Stimulated activated CD4-positive, alpha-beta T cell treated with anti-CD3 and anti-CD28 coated beads, TNF-alpha, amount 100 ng/mL, for 4 hours (primary cell): ENCODE results near the gene PDE3A.

Experiments used
- DNase-seq, 3 experiments: peaks; one replicate each; pipeline ENCODE4 v3.0.0-alpha.2; 2020; ENCODE audit warnings: low read depth in 3 of 3

PDE3A gene

GRCh38 chr12:20423557-20423956 lies 55.2 kb downstream of the PDE3A start:
- DNase-seq: no peak

DNA sequence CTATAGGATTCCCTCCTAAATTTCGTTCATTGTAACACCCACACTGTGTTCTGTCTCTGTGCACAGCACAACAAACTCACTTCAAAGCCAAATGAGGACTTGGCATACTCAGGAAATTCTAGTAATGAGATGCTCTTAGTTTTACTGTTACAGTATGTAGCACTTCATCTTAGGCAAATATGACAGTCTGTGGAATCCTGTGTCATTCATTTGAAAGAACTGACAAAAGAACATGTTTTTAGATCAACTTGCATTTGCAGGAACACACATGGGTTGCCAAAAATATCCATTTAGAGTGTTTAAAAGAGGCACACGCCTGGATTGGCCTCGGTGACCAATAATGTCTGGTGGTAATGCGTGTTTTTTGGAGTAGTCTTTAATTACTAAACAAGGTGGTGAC lies 56.5 kb downstream of the PDE3A start:
- DNase-seq: no peak

DNA sequence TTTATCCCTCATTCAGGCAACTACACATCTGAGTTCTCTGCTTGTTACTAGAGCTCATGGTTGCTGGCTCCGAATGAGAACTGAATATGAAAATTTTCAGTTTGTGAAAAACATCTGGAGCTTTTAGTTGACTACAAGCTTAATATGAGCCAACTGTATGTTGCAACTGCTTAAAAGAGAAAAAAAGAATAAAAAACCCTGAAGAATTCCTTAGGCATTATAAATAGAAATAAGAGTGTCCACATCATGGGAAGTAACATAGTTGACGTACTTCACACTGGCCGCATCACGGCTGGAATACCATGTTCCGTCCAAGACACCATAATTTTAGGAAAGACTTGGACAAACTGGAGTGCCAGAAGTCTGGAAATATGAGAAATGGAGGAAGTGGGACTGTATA lies 57.9 kb downstream of the PDE3A start:
- no peak for DNase-seq

- DNase-seq: no peak
Observed at GRCh38 chr12:20426957-20427356, 58.6 kb downstream of the PDE3A start.

- DNase-seq: no peak
Observed at GRCh38 chr12:20429852-20430251, 61.5 kb downstream of the PDE3A start.

DNA sequence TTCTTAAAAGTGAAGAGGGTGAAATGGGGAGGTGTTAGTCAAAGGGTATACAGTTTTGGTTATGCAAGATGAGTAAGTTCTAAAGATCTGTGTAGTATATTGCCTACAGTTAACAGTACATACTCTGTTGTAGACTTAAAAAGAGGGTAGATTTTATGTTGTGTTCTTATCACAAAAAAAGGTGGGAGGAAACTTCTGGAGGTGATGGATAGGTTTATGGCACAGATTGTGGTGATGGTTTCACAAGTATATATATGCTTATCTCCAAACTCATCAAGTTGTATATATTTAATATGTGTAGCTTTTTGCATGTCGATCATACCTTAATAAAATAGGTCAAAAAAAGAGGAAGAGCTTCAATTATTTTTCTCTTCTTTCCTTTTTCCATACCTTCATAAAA lies 64.0 kb downstream of the PDE3A start:
- no peak for DNase-seq

GRCh38 chr12:20434996-20435395 lies 66.7 kb downstream of the PDE3A start:
- no peak for DNase-seq

GRCh38 chr12:20436316-20436715 lies 68.0 kb downstream of the PDE3A start:
- no peak for DNase-seq

DNA sequence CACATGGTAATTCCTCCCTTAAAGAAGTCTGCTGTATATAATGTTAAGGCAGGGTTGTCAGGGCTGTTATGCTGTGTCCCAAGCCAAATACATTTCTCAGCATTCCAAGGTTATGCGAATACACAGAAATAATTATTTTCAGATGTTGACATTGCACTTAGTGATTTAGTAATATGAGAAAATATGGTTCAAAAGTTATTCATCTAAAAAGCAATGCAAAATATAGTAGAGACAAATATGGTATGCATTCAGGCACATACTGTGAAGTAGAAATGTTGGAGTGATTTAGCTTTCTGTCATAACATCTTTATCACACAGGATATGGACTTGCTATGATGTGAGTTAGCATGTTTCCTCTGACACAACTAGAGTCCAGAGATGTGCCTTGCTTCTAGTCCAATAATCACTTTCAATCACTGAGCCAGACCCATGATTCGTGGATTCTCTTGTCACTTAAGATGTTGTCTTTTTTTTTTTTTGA lies 70.0 kb downstream of the PDE3A start:
- DNase-seq: no peak

- DNase-seq: no peak
Observed at GRCh38 chr12:20439626-20440025, 71.3 kb downstream of the PDE3A start.

- no peak for DNase-seq
Observed at GRCh38 chr12:20440408-20440807, 72.1 kb downstream of the PDE3A start.

- DNase-seq: no peak
Observed at GRCh38 chr12:20442322-20442721, 74.0 kb downstream of the PDE3A start.

- DNase-seq: no peak
Observed at GRCh38 chr12:20443255-20443654, 74.9 kb downstream of the PDE3A start.

DNA sequence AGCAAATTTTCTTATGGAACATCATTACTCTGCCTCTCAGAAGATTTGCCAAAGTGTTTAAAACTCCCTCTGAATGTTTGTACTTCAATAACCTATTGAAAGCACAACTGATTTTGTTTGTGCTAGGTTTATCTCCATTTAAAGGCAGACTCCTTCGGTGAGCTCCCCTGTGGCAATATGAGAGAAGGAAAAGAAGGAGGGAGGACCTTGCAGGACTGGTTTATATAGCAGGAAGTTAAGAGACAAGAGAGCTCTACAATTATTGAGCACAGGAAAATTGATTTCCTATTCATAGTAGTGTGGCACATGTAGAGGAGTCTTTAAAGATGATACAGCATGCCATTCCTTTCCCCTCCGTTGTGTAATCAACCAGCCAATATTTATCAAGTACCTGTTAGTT lies 75.5 kb downstream of the PDE3A start:
- no peak for DNase-seq

- DNase-seq: no peak
Observed at GRCh38 chr12:20444595-20445170, 76.3 kb downstream of the PDE3A start.

DNA sequence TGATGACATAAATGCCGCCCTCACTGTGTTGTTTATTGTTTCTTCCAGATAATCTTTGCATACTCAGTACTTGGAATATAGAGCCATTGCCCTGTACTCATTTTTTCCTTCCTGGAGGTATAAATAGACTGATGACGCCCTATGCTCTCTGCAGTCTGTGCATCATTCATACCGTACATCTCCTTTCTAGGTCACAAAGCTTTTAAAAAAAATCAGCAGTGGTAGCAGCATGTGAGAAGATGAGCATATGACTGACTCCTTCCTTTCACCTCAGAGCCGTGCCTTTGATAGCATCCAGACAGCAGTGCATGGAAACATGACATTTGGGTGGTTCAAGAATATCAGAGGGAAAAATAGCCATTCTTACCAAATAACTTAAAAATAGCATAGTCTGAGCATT lies 77.3 kb downstream of the PDE3A start:
- DNase-seq: no peak

GRCh38 chr12:20446836-20447235 lies 78.5 kb downstream of the PDE3A start:
- no peak for DNase-seq

DNA sequence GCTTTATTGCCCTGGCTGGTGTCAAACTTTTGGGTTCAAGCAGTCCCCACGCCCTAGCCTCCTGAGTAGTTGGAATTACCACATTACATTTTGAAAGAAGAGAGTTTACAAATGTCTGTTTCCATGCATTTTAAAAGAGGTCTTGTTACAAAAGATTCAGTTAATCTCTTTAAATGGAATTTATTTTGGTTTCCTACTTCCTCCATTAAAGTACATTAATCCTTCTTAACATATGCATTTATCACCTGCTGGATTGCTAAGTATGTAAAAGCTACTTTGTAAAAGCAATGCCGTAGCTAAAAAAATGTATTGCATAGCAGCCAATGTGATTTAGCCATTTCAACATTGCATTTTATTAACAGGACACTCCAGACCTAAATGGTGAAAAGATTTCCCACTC lies 80.4 kb downstream of the PDE3A start:
- DNase-seq: no peak

DNA sequence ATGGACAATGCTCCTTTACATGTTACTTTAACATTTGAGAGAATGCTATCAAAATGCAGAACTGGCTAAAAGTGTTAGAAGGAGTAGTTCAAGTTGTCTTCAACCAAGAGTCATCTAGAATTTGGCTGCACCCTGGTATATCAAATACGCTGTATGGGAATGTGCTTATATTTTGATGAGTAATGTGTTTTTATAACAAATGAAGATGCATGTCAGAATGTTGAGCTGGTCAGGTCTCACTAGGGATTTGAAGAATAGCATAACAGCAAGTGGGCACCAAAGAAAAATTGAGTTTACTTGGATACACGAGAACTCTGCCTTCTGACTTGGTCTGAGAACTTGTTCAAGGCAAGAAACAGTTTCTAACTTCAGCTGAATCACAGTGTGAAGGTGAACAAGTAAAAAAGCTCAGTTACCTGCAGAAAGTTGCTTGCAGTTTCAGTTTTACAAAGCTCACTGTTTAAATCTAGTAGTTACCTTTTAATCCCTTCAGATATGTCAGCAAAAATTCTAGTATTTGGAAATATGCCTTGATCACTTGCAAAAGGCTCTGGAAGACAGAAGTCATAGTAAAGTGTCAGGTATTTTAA lies 82.3 kb downstream of the PDE3A start:
- DNase-seq: no peak

GRCh38 chr12:20451761-20452160 lies 83.4 kb downstream of the PDE3A start:
- no peak for DNase-seq

GRCh38 chr12:20452496-20453010 lies 84.2 kb downstream of the PDE3A start:
- no peak for DNase-seq

- no peak for DNase-seq
Observed at GRCh38 chr12:20453756-20454310, 85.5 kb downstream of the PDE3A start.

GRCh38 chr12:20455001-20455706 lies 86.8 kb downstream of the PDE3A start:
- DNase-seq: no peak
